GM21737 (cell line): Measurements from ENCODE around the gene MTHFSD.

ENCODE experiments used
- ATAC-seq: cut with Tn5 transposase; IDR thresholded peaks from one replicate; pipeline ENCODE4 v1.9.1; 2021; ENCODE audit warnings: mild to moderate bottlenecking, moderate library complexity; ENCODE audit not compliant: unreplicated experiment

The MTHFSD gene

GRCh38 chr16:86531641-86532525 lies 23.2 kb downstream of the MTHFSD start:
- no peak for ATAC-seq

DNA sequence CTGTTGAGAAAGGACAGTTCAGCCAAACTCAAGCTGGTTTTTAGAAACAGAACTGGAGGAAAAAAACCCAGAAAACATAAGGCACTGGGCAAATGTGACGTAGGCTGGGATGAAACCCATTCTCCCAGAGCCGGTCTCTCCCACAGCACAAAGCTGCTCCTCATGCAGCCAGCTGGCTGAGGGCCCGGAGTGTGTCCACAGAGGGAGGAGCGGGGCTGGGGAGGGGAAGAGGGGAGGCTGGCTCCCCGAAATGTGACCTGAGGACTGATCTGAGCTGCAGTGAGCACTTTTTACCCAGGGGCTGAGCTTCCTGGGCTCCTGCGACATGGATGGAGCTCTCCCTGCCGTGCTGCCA lies 23.9 kb downstream of the MTHFSD start:
- no peak for ATAC-seq

- no peak for ATAC-seq
Observed at GRCh38 chr16:86530251-86531190, 24.5 kb downstream of the MTHFSD start.

DNA sequence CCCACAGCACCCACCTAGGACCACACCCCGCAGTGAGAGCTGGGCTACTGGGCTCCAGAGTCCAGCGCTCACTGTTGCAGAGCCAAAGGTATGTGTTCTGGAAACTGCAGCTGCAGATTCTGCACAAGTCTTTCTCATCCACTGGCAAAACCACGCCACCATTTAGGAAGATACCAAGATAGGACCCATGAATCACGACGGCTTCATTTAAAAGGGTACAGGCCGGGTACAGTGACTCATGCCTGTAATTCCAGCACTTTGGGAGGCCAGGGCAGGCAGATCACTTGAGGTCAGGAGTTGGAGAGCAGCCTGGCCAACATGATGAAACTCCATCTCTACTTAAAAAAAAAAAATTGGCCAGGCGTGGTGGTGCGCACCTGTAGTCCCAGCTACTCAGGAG lies 25.9 kb downstream of the MTHFSD start:
- no peak for ATAC-seq

DNA sequence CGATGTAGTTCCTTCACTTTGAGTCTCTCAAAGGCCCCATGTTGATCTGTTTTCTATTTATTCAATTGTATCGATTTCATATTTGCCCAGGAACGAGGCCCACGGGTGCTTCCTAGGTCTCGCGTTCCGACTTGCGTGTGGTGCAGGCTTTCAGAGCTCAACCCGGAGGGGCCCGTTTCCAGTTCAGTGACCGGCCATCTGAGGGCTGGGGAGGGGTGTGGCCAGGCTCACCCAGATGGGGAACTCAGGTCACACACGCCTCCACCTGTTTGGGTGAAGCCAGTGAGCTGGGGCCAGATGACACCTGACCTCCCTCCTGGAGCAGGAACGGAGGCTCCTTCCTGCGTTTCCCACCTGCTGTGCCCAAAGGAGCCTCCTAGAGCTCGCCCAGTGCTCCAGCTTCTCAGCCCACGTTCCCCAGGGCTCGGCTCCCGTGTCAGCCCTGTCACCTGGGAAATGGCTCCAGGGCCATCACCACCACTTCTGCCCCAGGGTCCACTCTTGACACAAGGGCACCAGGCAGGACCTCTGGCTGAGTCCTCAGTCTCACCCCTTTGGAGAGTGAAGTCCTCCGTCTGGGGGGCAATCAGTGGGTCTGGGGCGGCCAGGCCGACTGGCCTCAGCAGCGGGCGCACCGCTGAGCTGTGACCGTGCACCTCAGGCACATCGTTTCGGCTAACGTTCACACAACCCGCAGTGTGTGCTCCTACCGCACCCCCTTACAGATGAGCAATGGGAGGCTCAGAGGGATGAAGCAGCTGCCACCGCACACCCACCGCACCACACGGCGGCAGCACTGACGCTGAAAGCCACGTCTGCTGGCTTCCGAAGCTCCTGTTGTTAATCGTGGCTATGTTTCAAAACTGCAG lies 26.7 kb downstream of the MTHFSD start:
- no peak for ATAC-seq

DNA sequence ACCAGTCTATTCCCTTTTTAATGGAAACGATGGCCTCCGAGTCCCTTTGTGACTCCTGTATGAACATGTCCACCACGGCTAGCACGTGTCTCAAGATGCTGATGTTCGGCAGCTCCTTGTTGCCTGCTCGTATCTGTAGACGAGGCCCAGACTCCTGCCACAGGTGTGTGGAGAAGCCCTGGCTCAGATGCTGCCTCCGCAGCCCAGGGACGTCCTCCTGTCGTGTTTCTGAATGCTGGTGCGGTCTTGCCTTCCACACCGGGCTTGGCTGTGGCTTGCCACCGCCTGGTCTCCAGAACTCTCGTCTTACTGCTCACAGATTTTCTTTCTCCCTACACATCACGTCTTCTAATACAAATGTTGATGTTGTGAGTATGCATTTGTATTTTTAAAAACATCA lies 27.7 kb downstream of the MTHFSD start:
- no peak for ATAC-seq

GRCh38 chr16:86525696-86526095 lies 29.3 kb downstream of the MTHFSD start:
- ATAC-seq = no peak

DNA sequence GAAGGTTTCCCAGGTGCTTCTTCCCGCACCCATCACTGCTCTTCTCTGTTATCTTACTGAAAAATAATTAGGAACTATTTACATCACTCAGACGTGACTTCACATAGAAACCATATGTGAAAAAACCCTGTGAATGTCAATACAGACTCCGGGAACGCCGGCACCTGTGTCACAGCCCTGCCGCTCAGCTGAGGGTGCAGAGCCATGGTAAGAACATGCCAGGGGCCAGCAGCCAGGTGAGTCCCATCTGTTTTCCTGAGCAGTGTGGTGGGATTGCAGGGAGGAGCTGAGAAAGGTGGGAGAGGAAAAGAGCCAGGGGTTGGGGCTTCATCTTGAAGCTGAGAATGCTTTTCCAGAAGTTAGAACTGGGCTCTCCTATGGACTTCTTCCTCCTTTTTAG lies 31.0 kb downstream of the MTHFSD start:
- ATAC-seq = no peak

DNA sequence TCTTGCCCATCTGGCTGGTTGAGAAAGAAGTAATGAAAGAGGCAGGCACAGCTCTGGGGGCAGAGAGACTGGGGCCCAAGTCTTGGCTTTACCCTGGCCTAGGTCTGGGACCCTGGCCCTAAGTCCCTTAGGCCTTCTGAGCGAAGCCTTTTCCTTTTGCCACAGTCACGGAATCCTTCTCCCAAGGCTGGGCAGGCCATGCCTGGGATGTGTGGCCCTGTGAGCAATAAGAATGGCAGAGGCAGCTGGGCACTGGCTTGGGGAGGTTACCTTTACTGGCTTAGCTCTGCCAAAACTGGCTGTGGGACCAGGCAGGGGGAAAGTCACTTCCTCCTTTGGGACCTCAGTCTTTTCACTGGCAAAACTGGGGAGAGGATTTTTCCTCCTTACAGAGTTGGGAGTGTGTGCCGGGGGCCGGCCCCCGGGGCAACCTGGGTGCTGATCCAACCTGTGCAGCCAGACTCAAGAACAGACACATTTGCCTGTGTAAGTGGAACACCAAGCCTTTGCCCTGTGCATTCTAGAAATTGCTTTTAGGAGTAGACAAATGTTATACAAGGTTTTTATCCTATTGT lies 31.8 kb downstream of the MTHFSD start:
- ATAC-seq = no peak

GRCh38 chr16:86522634-86523033 lies 32.4 kb downstream of the MTHFSD start:
- ATAC-seq = no peak

DNA sequence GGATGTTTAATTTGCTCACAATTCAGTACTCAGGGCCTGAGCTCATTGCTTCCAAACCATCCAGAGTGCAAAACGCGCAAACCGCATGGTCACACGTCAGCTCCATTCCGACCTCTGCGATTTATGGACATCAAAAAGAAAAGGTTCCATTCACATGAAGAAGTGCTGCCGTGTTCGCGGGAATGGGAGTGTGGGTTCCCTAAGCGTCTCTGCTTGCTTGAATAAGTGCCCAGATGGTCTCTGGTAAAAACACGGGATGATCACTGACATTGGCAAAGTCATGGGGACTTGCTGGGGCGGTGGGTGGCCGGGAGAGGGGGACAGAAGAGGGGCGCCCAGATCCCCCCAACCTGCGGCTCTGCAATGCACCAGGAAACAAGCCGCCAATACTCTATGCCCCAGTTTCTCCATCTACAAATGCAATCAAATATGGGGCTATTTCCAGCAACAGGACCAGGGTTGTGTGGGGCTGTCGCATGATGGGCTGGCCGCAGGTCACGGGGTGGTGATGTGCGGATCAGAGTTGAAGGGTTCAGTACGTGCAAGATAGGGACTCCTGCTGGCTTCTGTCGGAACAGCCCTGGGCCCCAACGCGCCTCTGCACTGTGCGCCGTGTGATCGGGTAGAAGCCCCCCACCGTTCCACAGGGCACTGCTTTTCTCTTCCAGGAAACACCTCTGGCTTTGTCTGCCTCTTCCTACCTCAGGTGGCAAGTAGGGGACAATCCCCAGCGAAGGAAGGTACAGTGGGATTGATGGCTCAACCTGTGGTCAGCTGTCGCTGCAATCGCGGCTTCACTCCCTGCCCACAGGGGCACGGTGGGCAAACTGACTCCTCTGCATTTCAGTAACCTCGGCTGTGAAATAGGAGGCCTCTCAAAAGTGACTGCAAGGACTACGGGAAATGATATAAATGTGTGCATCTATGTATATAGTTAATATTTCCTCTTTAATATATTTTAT lies 33.5 kb downstream of the MTHFSD start:
- ATAC-seq = no peak

DNA sequence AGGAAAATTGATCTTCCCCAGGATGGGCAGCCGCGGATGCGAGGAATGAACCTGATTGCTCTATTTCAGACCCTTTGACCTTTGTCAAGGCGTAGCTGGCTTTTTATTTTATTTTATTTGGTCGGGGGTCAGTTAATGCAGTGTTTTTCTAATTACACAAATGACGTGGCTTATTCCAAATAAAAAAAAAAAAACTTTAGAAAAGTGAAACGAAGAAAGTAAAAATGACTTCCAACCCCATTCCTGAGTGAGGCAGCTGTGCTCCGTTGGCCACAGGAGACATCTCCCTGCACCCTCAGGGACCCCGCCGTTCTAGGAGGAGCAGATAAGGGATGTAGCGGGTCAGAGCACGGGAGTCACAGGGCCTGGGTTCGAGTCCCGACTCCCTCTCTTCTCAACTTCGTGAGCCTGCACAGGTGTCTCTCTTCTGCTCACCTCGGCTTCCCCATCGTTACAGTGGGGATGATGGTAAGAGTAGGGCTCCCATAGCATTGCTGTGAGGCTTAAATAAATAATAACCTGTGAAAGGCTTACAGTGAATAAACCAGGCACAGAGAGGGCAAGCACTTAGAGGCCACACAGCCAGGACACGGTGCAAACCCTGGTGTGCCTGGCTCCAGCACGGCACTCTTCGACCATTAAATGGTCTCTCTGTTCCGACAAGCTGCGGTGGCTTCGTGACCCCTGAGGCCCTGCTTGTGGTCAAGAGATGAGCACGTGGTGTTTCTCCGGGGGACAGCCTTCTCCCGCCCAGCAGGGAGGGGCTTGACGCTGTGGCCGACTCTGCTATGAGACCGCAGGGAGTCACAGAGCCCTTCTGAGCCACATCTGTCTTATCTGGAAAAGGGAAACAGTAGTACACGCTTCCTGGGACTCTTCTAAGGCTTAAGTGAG lies 34.5 kb downstream of the MTHFSD start:
- no peak for ATAC-seq

GRCh38 chr16:86519649-86520316 lies 35.3 kb downstream of the MTHFSD start:
- ATAC-seq = no peak

GRCh38 chr16:86519007-86519648 lies 35.9 kb downstream of the MTHFSD start:
- ATAC-seq = no peak

- ATAC-seq = no peak
Observed at GRCh38 chr16:86517652-86518258, 37.3 kb downstream of the MTHFSD start.

- ATAC-seq = no peak
Observed at GRCh38 chr16:86517033-86517432, 38.0 kb downstream of the MTHFSD start.

GRCh38 chr16:86516623-86517003 lies 38.4 kb downstream of the MTHFSD start:
- no peak for ATAC-seq
